ENCODE measurements around the gene GPR101.
"Not testable (repeated sequence)": the region's sequence is repeated elsewhere in the genome, so short reads cannot be mapped to it uniquely, and the experiment has no call there.

GPR101 gene

GRCh38 chrX:137025930-137026329, 7.9 kb downstream of the GPR101 start:
- DNase-seq (ENCODE audit: low read depth), result no peak

DNA sequence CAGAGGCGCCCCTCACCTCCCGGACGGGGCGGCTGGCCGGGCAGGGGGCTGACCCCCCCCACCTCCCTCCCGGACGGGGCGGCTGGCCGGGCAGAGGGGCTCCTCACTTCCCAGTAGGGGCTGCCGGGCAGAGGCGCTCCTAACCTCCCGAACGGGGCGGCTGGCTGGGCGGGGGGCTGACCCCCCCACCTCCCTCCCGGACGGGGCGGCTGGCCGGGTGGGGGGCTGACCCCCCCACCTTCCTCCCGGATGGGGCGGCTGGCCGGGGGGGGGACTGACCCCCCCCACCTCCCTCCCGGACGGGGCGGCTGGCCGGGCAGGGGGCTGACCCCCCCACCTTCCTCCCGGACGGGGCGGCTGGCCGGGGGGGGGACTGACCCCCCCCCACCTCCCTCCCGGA, 33.6 kb downstream of the GPR101 start:
- not testable (repeated sequence) for DNase-seq (ENCODE audit: low read depth)

DNA sequence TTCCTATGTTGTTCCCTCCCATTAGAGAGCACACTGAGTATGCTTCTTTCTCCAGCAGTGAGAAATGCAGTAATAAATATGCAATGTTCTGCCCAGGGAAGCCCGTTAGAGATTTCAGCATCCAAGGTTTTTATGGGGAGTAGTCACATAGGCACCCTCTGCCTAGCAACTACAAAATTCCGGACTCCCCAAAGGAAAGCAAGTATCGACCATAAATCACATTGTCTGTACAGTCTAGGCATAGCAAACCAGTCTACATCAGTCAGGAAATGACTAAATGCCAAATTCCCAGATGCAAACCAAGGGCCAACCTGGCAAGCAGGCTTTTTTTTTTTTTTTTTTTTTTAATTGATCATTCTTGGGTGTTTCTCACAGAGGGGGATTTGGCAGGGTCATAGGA, 34.8 kb downstream of the GPR101 start:
- no peak for DNase-seq (ENCODE audit: low read depth)

Data from activated gamma-delta T cell treated with anti-CD3 and anti-CD28 coated beads, Interleukin-2, amount 50 U/mL, for 16 hours (primary cell).